ENCODE results near the gene PTPRM. TPM values are rescaled to one million over a fixed set of nuclear protein-coding genes. Genes with fewer than 3 reads are reported as not detected.

PTPRM gene
- total RNA-seq, 1 donor from 2014 or later = 1.00 TPM

DNA sequence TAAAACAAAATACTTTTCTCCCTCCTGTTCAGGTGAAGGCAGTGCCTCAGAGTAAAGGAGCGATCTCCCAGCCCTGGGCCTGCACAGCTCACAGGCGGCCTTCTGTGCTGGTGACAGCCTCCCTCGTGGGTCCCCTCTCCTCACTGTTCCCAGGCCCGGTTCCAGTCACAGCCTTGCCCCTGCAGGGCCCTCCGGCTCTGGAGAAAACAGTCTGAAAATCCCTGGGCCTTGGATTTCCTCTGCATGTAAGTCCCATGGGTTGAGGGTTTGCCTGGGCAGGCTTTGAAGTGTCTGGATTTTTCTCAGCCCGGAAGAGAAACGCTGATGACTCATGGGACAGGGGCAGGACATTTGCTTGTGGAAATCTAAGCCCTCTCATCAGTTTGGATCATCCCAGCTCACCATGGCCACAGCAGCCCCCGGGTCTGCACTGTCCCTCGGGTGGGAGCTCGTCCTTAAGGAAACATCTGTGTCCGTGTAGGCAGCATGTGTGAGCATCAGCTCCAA is 856.0 kb downstream of the PTPRM start:
- Mint-ChIP-seq H3K27ac (no peak overlapping the region), H3K27me3 (no peaks in the 10 kb centered on the region), H3K9me3 (peaks cover 3% of the 10 kb centered on the region), H3K4me1 (no peaks in the 10 kb centered on the region), H3K36me3 (ENCODE audit: low read depth) (no peaks in the 10 kb centered on the region), H3K4me3 (no peak overlapping the region)
- CTCF ChIA-PET = no interaction called here
- DNase-seq (no peak), ATAC-seq (ENCODE audit: low read depth) (no peak)
- POLR2A ChIA-PET = no interaction called here
- TF ChIP-seq, protein P1, sequence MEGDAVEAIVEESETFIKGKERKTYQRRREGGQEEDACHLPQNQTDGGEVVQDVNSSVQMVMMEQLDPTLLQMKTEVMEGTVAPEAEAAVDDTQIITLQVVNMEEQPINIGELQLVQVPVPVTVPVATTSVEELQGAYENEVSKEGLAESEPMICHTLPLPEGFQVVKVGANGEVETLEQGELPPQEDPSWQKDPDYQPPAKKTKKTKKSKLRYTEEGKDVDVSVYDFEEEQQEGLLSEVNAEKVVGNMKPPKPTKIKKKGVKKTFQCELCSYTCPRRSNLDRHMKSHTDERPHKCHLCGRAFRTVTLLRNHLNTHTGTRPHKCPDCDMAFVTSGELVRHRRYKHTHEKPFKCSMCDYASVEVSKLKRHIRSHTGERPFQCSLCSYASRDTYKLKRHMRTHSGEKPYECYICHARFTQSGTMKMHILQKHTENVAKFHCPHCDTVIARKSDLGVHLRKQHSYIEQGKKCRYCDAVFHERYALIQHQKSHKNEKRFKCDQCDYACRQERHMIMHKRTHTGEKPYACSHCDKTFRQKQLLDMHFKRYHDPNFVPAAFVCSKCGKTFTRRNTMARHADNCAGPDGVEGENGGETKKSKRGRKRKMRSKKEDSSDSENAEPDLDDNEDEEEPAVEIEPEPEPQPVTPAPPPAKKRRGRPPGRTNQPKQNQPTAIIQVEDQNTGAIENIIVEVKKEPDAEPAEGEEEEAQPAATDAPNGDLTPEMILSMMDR (IDR thresholded peaks at IDR 0.05) = no peak
- intact Hi-C loops (cut with micrococcal nuclease) = no loop called here

- POLR2A ChIA-PET = no interaction called here
- no peak for ATAC-seq (ENCODE audit: low read depth)
These were observed 857.4 kb downstream of the PTPRM start for GRCh38 chr18:8424481-8424880.

DNA sequence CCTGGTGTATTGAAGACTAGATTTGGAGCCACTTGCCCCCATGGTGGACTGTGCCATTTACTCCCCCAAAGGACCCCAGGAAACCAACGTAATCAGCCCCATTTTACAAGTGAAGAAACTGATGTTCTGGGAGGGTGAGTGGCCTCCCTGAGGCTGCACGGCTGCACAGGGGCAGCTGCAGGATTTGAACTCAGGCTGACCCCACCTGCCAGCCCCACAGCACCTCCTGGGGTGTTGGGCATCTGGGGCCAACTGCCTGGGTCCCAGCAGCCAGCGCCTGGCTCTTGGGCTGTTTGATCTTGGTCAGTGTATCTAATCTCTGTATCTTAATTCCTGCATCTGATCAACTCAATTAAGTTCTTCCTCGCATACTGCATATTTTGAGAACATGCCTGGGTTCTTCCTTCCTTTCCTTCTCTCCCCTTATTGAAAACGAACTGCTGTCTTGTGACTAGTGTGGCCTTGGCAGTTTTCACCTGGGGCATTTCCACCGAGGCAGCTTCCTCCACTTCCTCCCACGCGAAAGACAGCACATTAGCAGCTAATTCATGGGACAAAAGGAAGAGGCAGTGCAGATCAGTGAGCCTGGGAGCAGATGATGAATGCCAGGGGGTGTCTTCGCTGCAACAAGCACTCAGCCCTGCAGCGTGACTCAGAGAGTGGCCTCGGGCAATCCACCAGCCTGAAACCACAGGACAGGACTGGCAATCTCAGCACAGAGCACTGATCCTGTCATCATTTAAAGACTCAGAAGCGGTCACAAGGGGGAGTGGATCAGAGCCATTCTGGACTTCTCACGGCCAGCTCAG is 858.0 kb downstream of the PTPRM start:
- no peak for ATAC-seq (ENCODE audit: low read depth)
- H3K36me3 Mint-ChIP-seq (ENCODE audit: low read depth) = no peaks in the 10 kb centered on the region
- H3K27me3 Mint-ChIP-seq = no peaks in the 10 kb centered on the region
- POLR2A ChIA-PET = no interaction called here
- intact Hi-C loops (cut with micrococcal nuclease) = no loop called here
- CTCF ChIA-PET = no interaction called here
- no peaks in the 10 kb centered on the region for H3K4me1 Mint-ChIP-seq
- DNase-seq = no peak
- TF ChIP-seq, protein P1 (IDR thresholded peaks at IDR 0.05) = no peak
- H3K27ac Mint-ChIP-seq = no peak overlapping the region
- H3K9me3 Mint-ChIP-seq = peaks cover 3% of the 10 kb centered on the region
- no peak overlapping the region for H3K4me3 Mint-ChIP-seq

More at GRCh38 chr18:8424481-8424880, 857.4 kb downstream of the PTPRM start:
- Mint-ChIP-seq H3K27ac (no peak overlapping the region), H3K9me3 (peaks cover 3% of the 10 kb centered on the region), H3K4me3 (no peak overlapping the region), H3K27me3 (no peaks in the 10 kb centered on the region), H3K36me3 (ENCODE audit: low read depth) (no peaks in the 10 kb centered on the region), H3K4me1 (no peaks in the 10 kb centered on the region)
- TF ChIP-seq, protein P1 (IDR thresholded peaks at IDR 0.05) = no peak
- no peak for DNase-seq
- intact Hi-C loops (cut with micrococcal nuclease) = no loop called here
- CTCF ChIA-PET = no interaction called here

GRCh38 chr18:8426401-8426800 is 859.3 kb downstream of the PTPRM start:
- no peaks in the 10 kb centered on the region for H3K27me3 Mint-ChIP-seq
- DNase-seq (no peak), ATAC-seq (ENCODE audit: low read depth) (no peak)
- H3K27ac Mint-ChIP-seq = no peak overlapping the region
- POLR2A ChIA-PET = no interaction called here
- no peaks in the 10 kb centered on the region for H3K4me1 Mint-ChIP-seq
- no peaks in the 10 kb centered on the region for H3K36me3 Mint-ChIP-seq (ENCODE audit: low read depth)
- H3K9me3 Mint-ChIP-seq = peaks cover 3% of the 10 kb centered on the region
- intact Hi-C loops (cut with micrococcal nuclease) = no loop called here
- TF ChIP-seq, protein P1 (IDR thresholded peaks at IDR 0.05) = no peak
- H3K4me3 Mint-ChIP-seq = no peak overlapping the region
- CTCF ChIA-PET = no interaction called here

DNA sequence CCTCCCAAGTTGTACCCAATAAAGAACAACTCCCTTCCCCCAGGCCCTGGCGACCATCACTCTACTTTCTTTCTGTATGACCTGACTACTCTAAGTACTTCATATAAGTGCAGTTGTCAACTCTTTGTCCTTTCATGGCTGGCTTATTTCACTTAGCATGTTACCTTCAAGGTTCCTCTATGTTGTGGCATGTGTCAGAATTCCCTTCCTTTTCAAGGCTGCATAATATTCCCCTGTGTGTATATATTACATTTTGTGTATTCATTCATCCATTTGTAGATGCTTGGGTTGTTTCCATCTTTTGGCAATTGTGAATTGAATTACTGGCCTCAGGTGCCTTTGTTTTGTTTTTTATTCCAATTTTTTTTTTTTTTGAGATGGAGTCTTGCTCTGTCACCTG is 860.2 kb downstream of the PTPRM start:
- Mint-ChIP-seq H3K9me3 (peaks cover 3% of the 10 kb centered on the region), H3K27ac (no peak overlapping the region), H3K4me1 (no peaks in the 10 kb centered on the region), H3K36me3 (ENCODE audit: low read depth) (no peaks in the 10 kb centered on the region), H3K27me3 (no peaks in the 10 kb centered on the region), H3K4me3 (no peak overlapping the region)
- ChIA-PET CTCF (no interaction called here), POLR2A (no interaction called here)
- ATAC-seq (ENCODE audit: low read depth) (no peak), DNase-seq (no peak)
- TF ChIP-seq, protein P1 (IDR thresholded peaks at IDR 0.05) = no peak
- intact Hi-C loops (cut with micrococcal nuclease) = no loop called here

Data from activated B cell treated with CpG ODN at 0.5 μM for 24 hours (primary cell).